ENCODE measurements around the gene BRD3OS. TPM values are rescaled to one million over a fixed set of nuclear protein-coding genes. Genes with fewer than 3 reads are reported as not detected.

BRD3OS gene
- total RNA-seq, 1 donor from 2014 or later, result 20.2 TPM

DNA sequence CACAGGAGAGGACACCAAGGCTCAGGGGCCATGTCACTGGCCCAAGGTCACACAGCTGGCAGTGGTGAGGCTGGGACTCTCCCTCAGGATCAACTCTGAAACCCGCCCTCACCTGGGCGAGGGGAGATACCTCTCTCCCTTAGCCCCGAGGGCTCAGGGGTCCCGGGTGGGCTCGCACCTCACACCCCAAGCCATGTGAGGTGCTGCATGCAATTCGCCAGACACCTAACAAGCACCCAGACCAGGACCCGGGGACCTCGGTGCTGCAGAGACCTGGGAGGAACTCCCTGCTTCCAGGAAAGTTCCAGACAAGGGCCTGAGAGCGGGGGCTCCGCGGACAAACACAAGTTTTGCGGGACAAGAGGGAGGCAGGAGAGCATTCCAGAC, 23.3 kb downstream of the BRD3OS start:
- H3K36me3 Mint-ChIP-seq (ENCODE audit: low read depth, unreplicated experiment), result peaks cover 12% of the 10 kb centered on the region
- H3K4me2 ChIP-seq (ENCODE audit: low read length), result no peak overlapping the region
- H3K9me3 ChIP-seq (ENCODE audit: insufficient read depth, low read depth, low read length), result no peaks in the 10 kb centered on the region
- H3K27ac ChIP-seq (ENCODE audit: low read depth, low read length), result no peak overlapping the region
- no peaks in the 10 kb centered on the region for H3K9me3 Mint-ChIP-seq (ENCODE audit: unreplicated experiment)
- H3K4me3 ChIP-seq (ENCODE audit: insufficient read depth, low read depth, low read length), result no peak overlapping the region
- H3K79me2 ChIP-seq (ENCODE audit: insufficient read depth, low read length), result peaks cover 7% of the 10 kb centered on the region
- H3K4me1 Mint-ChIP-seq (ENCODE audit: low read depth, unreplicated experiment), result no peaks in the 10 kb centered on the region
- H3K4me1 ChIP-seq (ENCODE audit: insufficient read depth, low read length), result no peaks in the 10 kb centered on the region
- no peak overlapping the region for H3K4me3 Mint-ChIP-seq (ENCODE audit: unreplicated experiment)
- peaks cover 8% of the 10 kb centered on the region for H3K36me3 ChIP-seq (ENCODE audit: insufficient read depth, low read length)
- TF ChIP-seq, protein P1, sequence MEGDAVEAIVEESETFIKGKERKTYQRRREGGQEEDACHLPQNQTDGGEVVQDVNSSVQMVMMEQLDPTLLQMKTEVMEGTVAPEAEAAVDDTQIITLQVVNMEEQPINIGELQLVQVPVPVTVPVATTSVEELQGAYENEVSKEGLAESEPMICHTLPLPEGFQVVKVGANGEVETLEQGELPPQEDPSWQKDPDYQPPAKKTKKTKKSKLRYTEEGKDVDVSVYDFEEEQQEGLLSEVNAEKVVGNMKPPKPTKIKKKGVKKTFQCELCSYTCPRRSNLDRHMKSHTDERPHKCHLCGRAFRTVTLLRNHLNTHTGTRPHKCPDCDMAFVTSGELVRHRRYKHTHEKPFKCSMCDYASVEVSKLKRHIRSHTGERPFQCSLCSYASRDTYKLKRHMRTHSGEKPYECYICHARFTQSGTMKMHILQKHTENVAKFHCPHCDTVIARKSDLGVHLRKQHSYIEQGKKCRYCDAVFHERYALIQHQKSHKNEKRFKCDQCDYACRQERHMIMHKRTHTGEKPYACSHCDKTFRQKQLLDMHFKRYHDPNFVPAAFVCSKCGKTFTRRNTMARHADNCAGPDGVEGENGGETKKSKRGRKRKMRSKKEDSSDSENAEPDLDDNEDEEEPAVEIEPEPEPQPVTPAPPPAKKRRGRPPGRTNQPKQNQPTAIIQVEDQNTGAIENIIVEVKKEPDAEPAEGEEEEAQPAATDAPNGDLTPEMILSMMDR (IDR thresholded peaks at IDR 0.05; ENCODE audit: insufficient read depth, low read depth, low read length), result no peak
- TF ChIP-seq EZH2 (IDR thresholded peaks at IDR 0.05; ENCODE audit: insufficient read depth, low read length), result no peak
- no peaks in the 10 kb centered on the region for H3K27me3 ChIP-seq (ENCODE audit: insufficient read depth, low read length)
- H4K20me1 ChIP-seq (ENCODE audit: insufficient read depth, low read length), result peaks cover 56% of the 10 kb centered on the region
- no peak overlapping the region for H3K9ac ChIP-seq (ENCODE audit: low read length)
- H3K27ac Mint-ChIP-seq (ENCODE audit: unreplicated experiment), result no peak overlapping the region
- DNase-seq (ENCODE audit: low read depth) (no peak), FAIRE-seq (no peak)
- no peak overlapping the region for H2AFZ ChIP-seq (ENCODE audit: low read depth, low read length)
- H3K27me3 Mint-ChIP-seq (ENCODE audit: low read depth, unreplicated experiment), result no peaks in the 10 kb centered on the region

DNA sequence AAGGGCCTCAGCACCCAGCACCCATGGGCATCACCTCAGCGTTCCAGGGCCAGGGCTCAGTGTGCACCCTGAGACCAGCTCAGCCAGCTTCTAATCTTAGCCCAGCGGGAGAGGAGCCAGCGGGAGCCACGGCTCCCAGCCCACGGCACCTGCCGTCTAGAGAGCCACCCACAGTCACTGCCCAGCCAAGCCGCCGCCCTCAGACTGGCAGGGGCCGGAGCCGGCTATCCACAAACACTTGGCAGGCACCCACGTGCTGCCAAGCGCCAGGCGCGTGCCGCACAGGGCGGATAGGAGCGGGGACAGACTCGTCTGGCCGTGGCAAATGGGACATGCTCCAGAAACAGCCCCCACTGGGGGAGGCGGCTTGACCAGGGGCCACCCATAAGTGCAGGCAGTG, 24.0 kb downstream of the BRD3OS start:
- peaks cover 8% of the 10 kb centered on the region for H3K36me3 Mint-ChIP-seq (ENCODE audit: low read depth, unreplicated experiment)
- Histone ChIP-seq H3K27ac (ENCODE audit: low read depth, low read length) (no peak overlapping the region), H3K4me2 (ENCODE audit: low read length) (no peak overlapping the region), H3K36me3 (ENCODE audit: insufficient read depth, low read length) (peaks cover 8% of the 10 kb centered on the region), H3K9me3 (ENCODE audit: insufficient read depth, low read depth, low read length) (no peaks in the 10 kb centered on the region), H3K9ac (ENCODE audit: low read length) (no peak overlapping the region), H3K4me3 (ENCODE audit: insufficient read depth, low read depth, low read length) (no peak overlapping the region), H2AFZ (ENCODE audit: low read depth, low read length) (no peak overlapping the region), H3K4me1 (ENCODE audit: insufficient read depth, low read length) (no peaks in the 10 kb centered on the region), H4K20me1 (ENCODE audit: insufficient read depth, low read length) (peaks cover 56% of the 10 kb centered on the region), H3K79me2 (ENCODE audit: insufficient read depth, low read length) (peaks cover 14% of the 10 kb centered on the region), H3K27me3 (ENCODE audit: insufficient read depth, low read length) (no peaks in the 10 kb centered on the region)
- DNase-seq (ENCODE audit: low read depth), result no peak
- H3K9me3 Mint-ChIP-seq (ENCODE audit: unreplicated experiment), result no peaks in the 10 kb centered on the region
- TF ChIP-seq EZH2 (IDR thresholded peaks at IDR 0.05; ENCODE audit: insufficient read depth, low read length), result no peak
- TF ChIP-seq, protein P1 (IDR thresholded peaks at IDR 0.05; ENCODE audit: insufficient read depth, low read depth, low read length), result no peak
- H3K4me1 Mint-ChIP-seq (ENCODE audit: low read depth, unreplicated experiment), result no peaks in the 10 kb centered on the region
- no peak for FAIRE-seq
- H3K27ac Mint-ChIP-seq (ENCODE audit: unreplicated experiment), result no peak overlapping the region
- no peak overlapping the region for H3K4me3 Mint-ChIP-seq (ENCODE audit: unreplicated experiment)
- H3K27me3 Mint-ChIP-seq (ENCODE audit: low read depth, unreplicated experiment), result no peaks in the 10 kb centered on the region

DNA sequence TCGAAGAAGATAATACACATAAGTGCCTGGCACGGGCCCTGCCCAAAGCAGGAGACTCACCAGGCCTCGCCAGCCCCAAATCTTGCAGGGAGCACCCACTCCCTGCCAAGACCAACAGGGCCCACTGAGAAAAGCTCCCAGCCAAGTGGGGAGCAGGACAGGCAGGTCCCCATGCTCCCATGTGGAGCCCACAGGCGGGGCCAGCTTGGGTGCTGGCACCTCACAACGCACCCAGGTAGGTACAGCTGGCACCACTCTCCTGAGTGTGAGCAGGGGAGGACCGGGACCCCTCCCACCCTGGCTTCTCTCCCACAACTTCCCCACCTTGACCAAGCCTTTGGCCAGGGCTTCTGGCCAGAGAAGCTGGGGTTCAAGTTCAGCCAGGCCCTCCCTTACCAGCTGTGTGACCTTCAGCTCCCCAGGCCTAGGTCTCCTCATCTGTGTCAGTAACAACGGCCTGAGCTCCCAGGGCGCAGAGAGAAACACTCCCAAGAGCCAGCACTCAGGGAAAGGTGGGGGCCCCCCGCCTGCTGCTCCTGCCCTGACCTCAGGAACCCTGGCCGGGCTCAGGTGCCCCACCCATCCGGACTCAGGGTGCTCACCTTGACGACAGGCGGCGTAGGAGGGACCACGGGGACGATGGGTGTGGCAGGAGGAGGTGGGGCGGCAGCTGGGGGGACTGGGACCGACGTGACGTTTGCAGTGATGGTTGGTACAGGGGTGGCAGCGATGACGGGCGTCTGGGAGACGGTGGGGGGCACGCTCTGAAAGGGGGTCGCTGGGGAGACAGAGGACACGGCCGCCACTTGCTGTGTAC, 24.7 kb downstream of the BRD3OS start:
- peaks cover 21% of the 10 kb centered on the region for H3K79me2 ChIP-seq (ENCODE audit: insufficient read depth, low read length)
- no peak overlapping the region for H3K4me3 ChIP-seq (ENCODE audit: insufficient read depth, low read depth, low read length)
- H3K9me3 ChIP-seq (ENCODE audit: insufficient read depth, low read depth, low read length), result no peaks in the 10 kb centered on the region
- H3K4me1 ChIP-seq (ENCODE audit: insufficient read depth, low read length), result no peaks in the 10 kb centered on the region
- H2AFZ ChIP-seq (ENCODE audit: low read depth, low read length), result no peak overlapping the region
- no peaks in the 10 kb centered on the region for H3K4me1 Mint-ChIP-seq (ENCODE audit: low read depth, unreplicated experiment)
- no peak for FAIRE-seq
- H3K9me3 Mint-ChIP-seq (ENCODE audit: unreplicated experiment), result no peaks in the 10 kb centered on the region
- H3K27me3 ChIP-seq (ENCODE audit: insufficient read depth, low read length), result no peaks in the 10 kb centered on the region
- H3K27ac ChIP-seq (ENCODE audit: low read depth, low read length), result no peak overlapping the region
- H3K36me3 ChIP-seq (ENCODE audit: insufficient read depth, low read length), result peaks cover 5% of the 10 kb centered on the region
- no peak for TF ChIP-seq EZH2 (IDR thresholded peaks at IDR 0.05; ENCODE audit: insufficient read depth, low read length)
- TF ChIP-seq, protein P1 (IDR thresholded peaks at IDR 0.05; ENCODE audit: insufficient read depth, low read depth, low read length), result no peak
- no peaks in the 10 kb centered on the region for H3K27me3 Mint-ChIP-seq (ENCODE audit: low read depth, unreplicated experiment)
- H3K9ac ChIP-seq (ENCODE audit: low read length), result no peak overlapping the region
- peaks cover 8% of the 10 kb centered on the region for H3K36me3 Mint-ChIP-seq (ENCODE audit: low read depth, unreplicated experiment)
- no peak overlapping the region for H3K27ac Mint-ChIP-seq (ENCODE audit: unreplicated experiment)
- DNase-seq (ENCODE audit: low read depth), result no peak
- no peak overlapping the region for H3K4me3 Mint-ChIP-seq (ENCODE audit: unreplicated experiment)
- no peak overlapping the region for H3K4me2 ChIP-seq (ENCODE audit: low read length)
- H4K20me1 ChIP-seq (ENCODE audit: insufficient read depth, low read length), result peaks cover 56% of the 10 kb centered on the region

Measured in astrocyte (in vitro differentiated cells and primary cell).